ENCODE data around the gene FAU.

Gene FAU

GRCh38 chr11:65134240-65134951, 12.5 kb upstream of the FAU start, which contains the start of gene SYVN1:
Gene SYVN1 (minus strand): TSS chr11:65134519. CDS start chr11:65133601, 918 bp downstream.
- TF ChIP-seq CTCF (IDR thresholded peaks at IDR 0.05; ENCODE audit: low read depth, low read length), result no peak
- Histone ChIP-seq H3K27me3 (no peaks in the 10 kb centered on the region), H3K9me3 (no peaks in the 10 kb centered on the region), H3K4me3 (ENCODE audit: low read depth, low read length) (peak within 1 kb of the TSS; percentile 73), H3K4me1 (no peaks in the 10 kb centered on the region), H3K36me3 (peaks cover 9% of the 10 kb centered on the region; the same call in 1 of the 2 replicates)
- peak; percentile 84 for DNase-seq

- Histone ChIP-seq H3K9me3 (no peaks in the 10 kb centered on the region), H3K4me3 (ENCODE audit: low read depth, low read length) (peak overlapping the region; percentile 73)
These were observed 11.8 kb upstream of the FAU start for GRCh38 chr11:65133724-65134123.

GRCh38 chr11:65132988-65133700, 11.2 kb upstream of the FAU start:
- Histone ChIP-seq H3K9me3 (no peaks in the 10 kb centered on the region), H3K4me1 (no peaks in the 10 kb centered on the region), H3K4me3 (ENCODE audit: low read depth, low read length) (peak overlapping the region; percentile 73), H3K36me3 (peaks cover 9% of the 10 kb centered on the region; the same call in 1 of the 2 replicates), H3K27me3 (no peaks in the 10 kb centered on the region)
- no peak for DNase-seq
- no peak for TF ChIP-seq CTCF (IDR thresholded peaks at IDR 0.05; ENCODE audit: low read depth, low read length)

More at GRCh38 chr11:65133724-65134123, 11.8 kb upstream of the FAU start:
- TF ChIP-seq CTCF (IDR thresholded peaks at IDR 0.05; ENCODE audit: low read depth, low read length), result no peak
- Histone ChIP-seq H3K4me1 (no peaks in the 10 kb centered on the region), H3K27me3 (no peaks in the 10 kb centered on the region), H3K36me3 (peaks cover 9% of the 10 kb centered on the region; the same call in 1 of the 2 replicates)
- no peak for DNase-seq

GRCh38 chr11:65132238-65132987, 10.5 kb upstream of the FAU start:
- no peak overlapping the region for H3K4me3 ChIP-seq (ENCODE audit: low read depth, low read length)
- no peaks in the 10 kb centered on the region for H3K9me3 ChIP-seq
- no peak for DNase-seq
- peaks cover 9% of the 10 kb centered on the region; the same call in 1 of the 2 replicates for H3K36me3 ChIP-seq
- H3K4me1 ChIP-seq, result no peaks in the 10 kb centered on the region
- TF ChIP-seq CTCF (IDR thresholded peaks at IDR 0.05; ENCODE audit: low read depth, low read length), result no peak
- no peaks in the 10 kb centered on the region for H3K27me3 ChIP-seq

GRCh38 chr11:65131895-65132237, 9.9 kb upstream of the FAU start:
- Histone ChIP-seq H3K27me3 (no peaks in the 10 kb centered on the region), H3K4me3 (ENCODE audit: low read depth, low read length) (no peak overlapping the region), H3K9me3 (no peaks in the 10 kb centered on the region), H3K4me1 (no peaks in the 10 kb centered on the region), H3K36me3 (peaks cover 9% of the 10 kb centered on the region; the same call in 1 of the 2 replicates)
- no peak for DNase-seq
- TF ChIP-seq CTCF (IDR thresholded peaks at IDR 0.05; ENCODE audit: low read depth, low read length), result no peak
